ENCODE measurements around the gene TBC1D16. TPM values are rescaled to one million over a fixed set of nuclear protein-coding genes. Genes with fewer than 3 reads are reported as not detected.
A peak's percentile ranks its signal among the peaks of the same experiment; 100 is the strongest.
"Not testable (repeated sequence)": the region's sequence is repeated elsewhere in the genome, so short reads cannot be mapped to it uniquely, and the experiment has no call there.

TBC1D16 gene
- total and polyA plus RNA-seq, 12 donors = 4.8 to 23.3 (median 17.0) TPM

DNA sequence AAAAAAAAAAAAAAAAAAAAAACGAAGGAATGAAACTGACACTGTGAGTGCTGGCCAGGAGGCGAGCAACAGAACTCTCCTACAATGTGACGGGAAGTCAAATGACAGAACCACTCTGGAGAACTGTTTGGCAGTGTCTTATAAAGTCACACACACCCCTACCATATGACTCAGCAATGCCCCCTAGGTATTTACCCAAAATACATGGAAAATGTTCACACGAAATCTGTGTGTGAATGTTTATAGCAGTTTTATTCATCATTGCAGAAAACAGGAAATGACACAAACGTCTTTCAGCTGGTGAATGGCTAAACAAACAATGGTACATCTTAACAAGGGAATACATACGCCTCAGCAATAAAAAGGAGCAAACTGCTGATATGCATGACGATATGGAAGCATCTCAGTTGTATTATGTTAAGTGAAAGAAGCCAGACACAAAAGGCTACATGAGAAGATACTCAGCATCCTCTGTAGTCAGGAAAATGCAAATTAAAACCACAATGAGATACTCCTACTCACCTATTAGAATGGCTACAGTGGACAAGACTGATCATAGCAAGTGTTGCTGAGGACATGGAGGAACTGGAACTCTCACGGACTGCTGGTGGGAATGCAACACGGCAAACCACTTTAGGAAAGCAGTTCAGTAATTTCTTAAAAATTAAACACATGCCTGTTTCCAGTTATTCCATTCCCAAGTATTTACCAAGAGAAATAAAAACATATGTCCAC lies 74.7 kb downstream of the TBC1D16 start:
- DNase-seq = no peak
- Histone ChIP-seq H3K27me3 (no peaks in the 10 kb centered on the region), H3K4me1 (no peaks in the 10 kb centered on the region), H3K4me3 (no peak overlapping the region), H3K9me3 (peaks cover 0 to 10% (median 5%) of the 10 kb centered on the region in 11 donors), H3K36me3 (no peaks in the 10 kb centered on the region), H3K27ac (no peak overlapping the region)
- 63 to 71% methylated on average over 9 of the region's 9 CpGs for WGBS, 2 donors
- no peak for TF ChIP-seq CTCF (IDR thresholded peaks at IDR 0.05)
- peak in 2 of 8 donors; percentile 17 to 26 for ATAC-seq
- intact Hi-C loops (cut with DNase I) = no loop called here

GRCh38 chr17:79959042-79959441 lies 76.6 kb downstream of the TBC1D16 start:
- no peaks in the 10 kb centered on the region for H3K27me3 ChIP-seq
- no peak for DNase-seq
- H3K27ac ChIP-seq = no peak overlapping the region
- H3K36me3 ChIP-seq = no peaks in the 10 kb centered on the region
- intact Hi-C loops (cut with DNase I) = loop anchor here in 1 of 10 donors (10.0 kb wide), 1 partner anchor 94 kb away; no protein-coding TSS in a partner anchor
- H3K4me1 ChIP-seq = no peaks in the 10 kb centered on the region
- TF ChIP-seq CTCF (IDR thresholded peaks at IDR 0.05) = no peak
- peaks cover 0 to 10% (median 5%) of the 10 kb centered on the region in 11 donors for H3K9me3 ChIP-seq
- whole genome bisulfite sequencing, 2 donors = 96 to 97% methylated on average over 4 of the region's 4 CpGs
- H3K4me3 ChIP-seq = no peak overlapping the region
- ATAC-seq = no peak

- no peaks in the 10 kb centered on the region for H3K36me3 ChIP-seq
- no peak overlapping the region for H3K27ac ChIP-seq
- peaks cover 0 to 13% (median 8%) of the 10 kb centered on the region in 9 donors for H3K4me1 ChIP-seq
- H3K4me3 ChIP-seq = no peak overlapping the region
- no peak for TF ChIP-seq CTCF (IDR thresholded peaks at IDR 0.05)
- H3K27me3 ChIP-seq = no peaks in the 10 kb centered on the region
- ATAC-seq (no peak), DNase-seq (no peak)
- peaks cover 0 to 10% (median 5%) of the 10 kb centered on the region in 11 donors for H3K9me3 ChIP-seq
- WGBS, 2 donors = 97% methylated on average over 6 of the region's 6 CpGs
- intact Hi-C loops (cut with DNase I) = loop anchor here in 1 of 10 donors (10.0 kb wide), 1 partner anchor 92 kb away; no protein-coding TSS in a partner anchor
Observed at GRCh38 chr17:79956853-79957252, 78.8 kb downstream of the TBC1D16 start.

DNA sequence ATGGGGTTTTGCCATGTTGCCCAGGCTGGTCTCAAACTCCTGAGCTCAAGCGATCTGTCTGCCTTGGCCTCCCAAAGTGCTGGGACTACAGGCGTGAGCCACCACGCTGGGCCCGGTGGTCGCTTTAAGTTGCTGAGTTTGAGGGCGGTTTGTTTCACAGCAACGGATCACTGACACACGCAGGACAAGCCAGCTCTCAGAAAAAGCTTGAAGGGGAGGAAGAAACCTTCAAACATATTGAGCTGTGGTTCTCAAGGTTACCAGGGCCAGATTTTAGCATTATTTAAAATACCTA lies 79.3 kb downstream of the TBC1D16 start:
- 95 to 97% methylated on average over 8 of the region's 8 CpGs for WGBS, 2 donors
- peaks cover under 1 to 18% (median 13%) of the 10 kb centered on the region in 9 donors for H3K4me1 ChIP-seq
- not testable (repeated sequence) for H3K4me3 ChIP-seq, H3K27me3 ChIP-seq, H3K27ac ChIP-seq, ATAC-seq, H3K36me3 ChIP-seq, H3K9me3 ChIP-seq, DNase-seq
- intact Hi-C loops (cut with DNase I) = loop anchor here in 1 of 10 donors (10.0 kb wide), 1 partner anchor 92 kb away; no protein-coding TSS in a partner anchor
